GM23338 (cell line): Measurements from ENCODE around the gene CCDC110. TPM values are rescaled to one million over a fixed set of nuclear protein-coding genes. Genes with fewer than 3 reads are reported as not detected.

Experiments used
- ATAC-seq: fragments of 200-7000 bp; cut with Tn5 transposase; 3 replicates; pipeline ENCODE4 v1.9.1; 2020
- DNase-seq: peaks from one replicate; pipeline ENCODE4 v3.0.0-alpha.2; 2015; ENCODE audit warnings: low spot score
- H2AFZ ChIP-seq: fragments of 200-600 bp; sonication (generic); 2 replicates; pipeline ENCODE4 v1.8.0; 2016; ENCODE audit warnings: antibody characterized with exemption, mild to moderate bottlenecking, moderate library complexity
- H3F3A ChIP-seq: fragments of 200-600 bp; sonication (generic); replicated peaks from 2 replicates; pipeline ENCODE4 v1.8.0; 2017; ENCODE audit warnings: antibody characterized with exemption, mixed run types, low read depth
- H3K27ac ChIP-seq: fragments of 200-600 bp; sonication (generic); 2 replicates; pipeline ENCODE4 v1.6.1; 2016; ENCODE audit warnings: low read depth
- H3K27me3 ChIP-seq: fragments of 200-600 bp; sonication (generic); 2 replicates; pipeline ENCODE4 v1.8.0; 2016; ENCODE audit warnings: mild to moderate bottlenecking, mixed run types, moderate library complexity; ENCODE audit not compliant: insufficient read depth
- H3K36me3 ChIP-seq: fragments of 200-600 bp; sonication (generic); 2 replicates; pipeline ENCODE4 v1.8.0; 2016; ENCODE audit warnings: mild to moderate bottlenecking; ENCODE audit not compliant: insufficient read depth
- H3K4me1 ChIP-seq: fragments of 200-600 bp; sonication (generic); 2 replicates; pipeline ENCODE4 v1.8.0; 2016; ENCODE audit warnings: mild to moderate bottlenecking, moderate library complexity; ENCODE audit not compliant: insufficient read depth
- H3K4me2 ChIP-seq: fragments of 200-600 bp; sonication (generic); 2 replicates; pipeline ENCODE4 v1.7.1; 2017; ENCODE audit warnings: mixed run types
- H3K4me3 ChIP-seq: fragments of 200-600 bp; sonication (generic); 2 replicates; pipeline ENCODE4 v1.6.1; 2016; ENCODE audit warnings: mixed run types
- H3K79me2 ChIP-seq: fragments of 200-600 bp; sonication (generic); replicated peaks from 2 replicates; pipeline ENCODE4 v1.8.0; 2017; ENCODE audit warnings: mild to moderate bottlenecking; ENCODE audit not compliant: insufficient read depth
- H3K9me2 ChIP-seq: fragments of 200-600 bp; sonication (generic); 2 replicates; pipeline ENCODE4 v1.8.0; 2017; ENCODE audit not compliant: insufficient read depth
- H4K20me1 ChIP-seq: fragments of 200-600 bp; sonication (generic); replicated peaks from 2 replicates; pipeline ENCODE4 v1.8.0; 2017; ENCODE audit warnings: mild to moderate bottlenecking; ENCODE audit not compliant: insufficient read depth
- H3K27ac Mint-ChIP-seq: 2 replicates; pipeline ENCODE4 v1.8.0; 2020; ENCODE audit warnings: inconsistent platforms, mild to moderate bottlenecking, moderate library complexity, mixed read lengths
- H3K27me3 Mint-ChIP-seq: 3 replicates; pipeline ENCODE4 v1.8.0; 2022; ENCODE audit warnings: low read depth, mild to moderate bottlenecking, moderate library complexity, mixed read lengths, inconsistent platforms; ENCODE audit not compliant: insufficient read depth, poor library complexity
- H3K36me3 Mint-ChIP-seq: 3 replicates; pipeline ENCODE4 v1.8.0; 2021; ENCODE audit warnings: low read depth, mild to moderate bottlenecking, inconsistent platforms, moderate library complexity, mixed read lengths
- H3K4me1 Mint-ChIP-seq: 3 replicates; pipeline ENCODE4 v1.8.0; 2020; ENCODE audit warnings: mild to moderate bottlenecking, inconsistent platforms, mixed read lengths
- H3K4me3 Mint-ChIP-seq: 3 replicates; pipeline ENCODE4 v1.8.0; 2021; ENCODE audit warnings: moderate library complexity, mild to moderate bottlenecking, inconsistent platforms, mixed read lengths
- H3K9me3 Mint-ChIP-seq: 3 replicates; pipeline ENCODE4 v1.8.0; 2020; ENCODE audit warnings: moderate library complexity, mild to moderate bottlenecking, inconsistent platforms, mixed read lengths
- CREB1 ChIP-seq: fragments of 250-450 bp; sonication (Bioruptor Pico); IDR thresholded peaks from 2 replicates; pipeline ENCODE4 v1.5.0; 2020; ENCODE audit warnings: low read depth, mild to moderate bottlenecking, moderate library complexity
- CTCF ChIP-seq, 2 experiments: fragments of 200-600 bp in 1 of 2; sonication (generic) in 1 of 2; conservative IDR thresholded peaks; 2 replicates each; pipeline versions ENCODE4 v1.5.1 to v1.6.1; 2016 to 2017; ENCODE audit warnings: antibody characterized with exemption in 2 of 2, low read depth in 2 of 2, mild to moderate bottlenecking in 2 of 2, moderate library complexity in 1 of 2
- ETS1 ChIP-seq: IDR thresholded peaks from 2 replicates; pipeline ENCODE4 v1.6.1; 2016; ENCODE audit warnings: antibody characterized with exemption
- EZH2 ChIP-seq: fragments of 200-600 bp; sonication (generic); IDR thresholded peaks from one replicate; pipeline ENCODE4 v1.8.0; 2017; ENCODE audit warnings: antibody characterized with exemption, mild to moderate bottlenecking, low read depth; ENCODE audit not compliant: unreplicated experiment
- EZH2phosphoT487 ChIP-seq: fragments of 200-600 bp; sonication (generic); IDR thresholded peaks from one replicate; pipeline ENCODE4 v1.8.1; 2018; ENCODE audit warnings: antibody characterized with exemption; ENCODE audit not compliant: unreplicated experiment
- JUNB ChIP-seq: IDR thresholded peaks from one replicate; pipeline ENCODE4 v1.6.1; 2016; ENCODE audit warnings: antibody characterized with exemption; ENCODE audit not compliant: unreplicated experiment
- NANOG ChIP-seq: IDR thresholded peaks from 2 replicates; pipeline ENCODE4 v1.6.1; 2016; ENCODE audit warnings: antibody characterized with exemption, borderline replicate concordance
- POLR2AphosphoS5 ChIP-seq: IDR thresholded peaks from 2 replicates; pipeline ENCODE4 v1.6.1; 2016; ENCODE audit warnings: antibody characterized with exemption, low read depth
- REST ChIP-seq: IDR thresholded peaks from one replicate; pipeline ENCODE4 v1.6.1; 2018; ENCODE audit warnings: antibody characterized with exemption; ENCODE audit not compliant: unreplicated experiment
- STAT1 ChIP-seq: IDR thresholded peaks from one replicate; pipeline ENCODE4 v1.6.1; 2016; ENCODE audit warnings: antibody characterized with exemption; ENCODE audit not compliant: unreplicated experiment
- ZNF114 ChIP-seq: fragments of 250-450 bp; sonication (Bioruptor Pico); IDR thresholded peaks from 2 replicates; pipeline ENCODE4 v1.5.0; 2020; ENCODE audit warnings: mild to moderate bottlenecking, moderate library complexity
- ZNF462 ChIP-seq: fragments of 250-450 bp; sonication (Bioruptor Pico); IDR thresholded peaks from 2 replicates; pipeline ENCODE4 v1.5.0; 2020; ENCODE audit warnings: mild to moderate bottlenecking, moderate library complexity
- polyA plus RNA-seq: library from polyadenylated mRNA; unstranded; fragments of >200 nt; fragmentation: Nextera tagmentation; extraction: Ambion mirVana; gene quantifications from 2 replicates; pipeline ENCODE4 v1.2.1, GENCODE V29; 2016
- total RNA-seq: library from RNA; depleted of rRNA; stranded (reverse); fragments of >200 nt; shearing (Covaris generic); gene quantifications from 2 replicates; pipeline ENCODE4 v1.2.3, GENCODE V29; 2014

The CCDC110 gene
- total and polyA plus RNA-seq, 2 experiments from 2014 or later: 5.4 to 6.7 TPM

GRCh38 chr4:185457136-185457535 lies 14.4 kb downstream of the CCDC110 start:
- H2AFZ ChIP-seq: no peak overlapping the region
- H3K4me1 Mint-ChIP-seq: peaks cover 9% of the 10 kb centered on the region
- no peaks in the 10 kb centered on the region for H3K36me3 ChIP-seq
- no peaks in the 10 kb centered on the region for H3K79me2 ChIP-seq
- no peak overlapping the region for H3K4me2 ChIP-seq
- no peak overlapping the region for H3K27ac Mint-ChIP-seq
- H3K4me3 Mint-ChIP-seq: no peak overlapping the region
- no peak overlapping the region for H3K27ac ChIP-seq
- H3K4me3 ChIP-seq: no peak overlapping the region
- H3K9me3 Mint-ChIP-seq: no peaks in the 10 kb centered on the region
- no peaks in the 10 kb centered on the region for H3K9me2 ChIP-seq
- peak; percentile 73 for DNase-seq
- peak; percentile 96 for ATAC-seq
- no peaks in the 10 kb centered on the region for H3K36me3 Mint-ChIP-seq
- H4K20me1 ChIP-seq: no peaks in the 10 kb centered on the region
- H3K27me3 Mint-ChIP-seq: no peaks in the 10 kb centered on the region
- TF ChIP-seq ZNF462 (CRISPR knock-in tag) (no peak), ETS1 (no peak), NANOG (no peak), ZNF114 (CRISPR knock-in tag) (no peak), REST (no peak), STAT1 (no peak), JUNB (no peak), EZH2 (no peak), CREB1 (CRISPR knock-in tag) (no peak), CTCF (conservative IDR thresholded peaks at IDR 0.05; ENCODE audit: low read depth in 2 of 2) (no peak), EZH2phosphoT487 (no peak), POLR2AphosphoS5 (no peak)
- peaks cover 6% of the 10 kb centered on the region for H3K4me1 ChIP-seq
- H3F3A ChIP-seq: no peaks in the 10 kb centered on the region
- no peaks in the 10 kb centered on the region for H3K27me3 ChIP-seq
